HepG2 (cell line): ENCODE results near the gene ENAH. TPM values are rescaled to one million over a fixed set of nuclear protein-coding genes. Genes with fewer than 3 reads are reported as not detected.

Experiments used
- ATF4 ChIP-seq, 2 experiments: fragments of 450-650 bp in 1 of 2; sonication (generic) in 1 of 2; formaldehyde crosslinking; IDR thresholded peaks; 2 replicates each; pipeline versions ENCODE4 v1.5.0 to v1.8.0; 2020 to 2022; ENCODE audit warnings: mild to moderate bottlenecking in 1 of 2, missing genetic modification reagents in 1 of 2
- CREB1 ChIP-seq, 2 experiments: fragments of 450-650 bp in 1 of 2; IDR thresholded peaks; 2 replicates each; pipeline ENCODE4 v1.6.1; 2016 to 2017; ENCODE audit warnings: control low read depth in 1 of 2, mild to moderate bottlenecking in 1 of 2, missing compliant biosample characterization in 1 of 2, missing genetic modification characterization in 1 of 2
- ELK4 ChIP-seq: sonication (generic); formaldehyde crosslinking; IDR thresholded peaks from 2 replicates; pipeline ENCODE4 v1.9.0; 2021; ENCODE audit warnings: missing genetic modification reagents, borderline replicate concordance
- ETS1 ChIP-seq: sonication (generic); formaldehyde crosslinking; IDR thresholded peaks from 2 replicates; pipeline ENCODE4 v1.4.0; 2020; ENCODE audit warnings: missing genetic modification reagents
- HIVEP1 ChIP-seq: sonication (generic); formaldehyde crosslinking; IDR thresholded peaks from 2 replicates; pipeline ENCODE4 v1.4.0; 2020; ENCODE audit warnings: mild to moderate bottlenecking, missing genetic modification reagents
- HOXA3 ChIP-seq: sonication (generic); formaldehyde crosslinking; IDR thresholded peaks from 2 replicates; pipeline ENCODE4 v1.5.0; 2020; ENCODE audit warnings: missing genetic modification reagents
- MED13 ChIP-seq: sonication (generic); formaldehyde crosslinking; IDR thresholded peaks from 2 replicates; pipeline ENCODE4 v1.5.0; 2020; ENCODE audit warnings: missing genetic modification reagents
- PBX3 ChIP-seq: sonication (generic); formaldehyde crosslinking; IDR thresholded peaks from 2 replicates; pipeline ENCODE4 v1.8.1; 2023; ENCODE audit warnings: missing genetic modification reagents, inconsistent platforms, borderline replicate concordance
- POGZ ChIP-seq: sonication (generic); formaldehyde crosslinking; IDR thresholded peaks from 2 replicates; pipeline ENCODE4 v1.4.0; 2020; ENCODE audit warnings: mild to moderate bottlenecking, missing genetic modification reagents
- PRDM15 ChIP-seq: sonication (generic); formaldehyde crosslinking; IDR thresholded peaks from 2 replicates; pipeline ENCODE4 v1.4.0; 2020; ENCODE audit warnings: missing genetic modification reagents
- RFX5 ChIP-seq: IDR thresholded peaks from 2 replicates; pipeline ENCODE4 v1.6.1; 2011; ENCODE audit warnings: low read depth, low read length, improper control_type of control experiment
- SRSF4 ChIP-seq: fragments of 200-400 bp; formaldehyde crosslinking; IDR thresholded peaks from one replicate; pipeline ENCODE4 v1.6.1; 2018; ENCODE audit warnings: mild to moderate bottlenecking, low read depth, low read length, moderate library complexity; ENCODE audit not compliant: poor library complexity, severe bottlenecking
- TCF12 ChIP-seq, 2 experiments: fragments of 450-650 bp in 1 of 2; sonication (generic) in 1 of 2; formaldehyde crosslinking in 1 of 2; IDR thresholded peaks; 2 replicates each; pipeline versions ENCODE4 v1.6.1 to v1.8.0; 2017 to 2022; ENCODE audit warnings: antibody characterized with exemption in 1 of 2, mild to moderate bottlenecking in 1 of 2, missing genetic modification reagents in 1 of 2, moderate library complexity in 1 of 2
- ZBTB7B ChIP-seq: sonication (generic); formaldehyde crosslinking; IDR thresholded peaks from 2 replicates; pipeline ENCODE4 v1.4.0; 2020; ENCODE audit warnings: missing genetic modification reagents
- ZBTB8A ChIP-seq: sonication (generic); formaldehyde crosslinking; IDR thresholded peaks from 2 replicates; pipeline ENCODE4 v1.4.0; 2020; ENCODE audit warnings: mild to moderate bottlenecking, low read depth, missing genetic modification reagents, borderline replicate concordance
- ZFP41 ChIP-seq: sonication (generic); formaldehyde crosslinking; IDR thresholded peaks from 2 replicates; pipeline ENCODE4 v1.4.0; 2020; ENCODE audit warnings: mild to moderate bottlenecking, missing genetic modification reagents, borderline replicate concordance
- ZNF430 ChIP-seq: sonication (generic); formaldehyde crosslinking; IDR thresholded peaks from 2 replicates; pipeline ENCODE4 v1.9.0; 2021; ENCODE audit warnings: mild to moderate bottlenecking, missing genetic modification reagents
- ZSCAN12 ChIP-seq: sonication (generic); formaldehyde crosslinking; IDR thresholded peaks from 2 replicates; pipeline ENCODE4 v1.9.0; 2021; ENCODE audit warnings: mild to moderate bottlenecking, missing genetic modification reagents
- polyA plus RNA-seq, 8 experiments: library from polyadenylated mRNA; depleted of rRNA in 3 of 8; stranded (reverse) in 7 of 8; unstranded in 1 of 8; fragments of >200 nt; fragmentation: Illumina TruSeq in 4 of 8; extraction: Trizol in 4 of 8; gene quantifications; 2 replicates each; pipeline versions ENCODE4 v1.2.1 to v1.2.3, GENCODE V29; 2011 to 2016; ENCODE audit warnings: low read depth in 4 of 8, missing spikeins in 1 of 8, mixed read lengths in 1 of 8; ENCODE audit not compliant: insufficient read depth in 1 of 8
- total RNA-seq, 5 experiments: library from RNA; depleted of rRNA; stranded (reverse); fragments of >200 nt; fragmentation: Illumina TruSeq; extraction: Trizol; gene quantifications; 2 replicates each; pipeline ENCODE4 v1.2.3, GENCODE V29; 2016; ENCODE audit warnings: low read depth in 1 of 5

Gene ENAH
- total and polyA plus RNA-seq, 2 of the 13 experiments (the other 11 are each of a cell fraction or from before 2014, with no cell fraction given): 22.1 to 58.3 TPM

- TF ChIP-seq PBX3 (CRISPR knock-in tag): no peak
- no peak for TF ChIP-seq ZSCAN12 (CRISPR knock-in tag)
- no peak for TF ChIP-seq HOXA3 (CRISPR knock-in tag)
- no peak for TF ChIP-seq RFX5
- TF ChIP-seq POGZ (CRISPR knock-in tag): peak; percentile 75
- TF ChIP-seq ATF4 (CRISPR knock-in tag; IDR thresholded peaks at IDR 0.05): peak in 1 of 2 experiments; percentile 39; a peak in 1 of 4 replicates
- TF ChIP-seq SRSF4: no peak
- TF ChIP-seq CREB1 (IDR thresholded peaks at IDR 0.05): peak; percentile 53; the same call in 1 of the 2 replicates
- peak; percentile 59 for TF ChIP-seq CREB1 (CRISPR knock-in tag; IDR thresholded peaks at IDR 0.05)
- no peak for TF ChIP-seq HIVEP1 (CRISPR knock-in tag)
- TF ChIP-seq ZNF430: no peak
- TF ChIP-seq PRDM15: no peak
- no peak for TF ChIP-seq ETS1 (CRISPR knock-in tag)
- no peak for TF ChIP-seq TCF12 (IDR thresholded peaks at IDR 0.05)
- TF ChIP-seq TCF12 (CRISPR knock-in tag; IDR thresholded peaks at IDR 0.05): no peak
- no peak for TF ChIP-seq MED13 (CRISPR knock-in tag)
- no peak for TF ChIP-seq ELK4 (CRISPR knock-in tag)
- TF ChIP-seq ZBTB7B (CRISPR knock-in tag): 0 out of 2 replicates have a peak, but pooled peaks have one; percentile 46
- no peak for TF ChIP-seq ZFP41 (CRISPR knock-in tag)
- no peak for TF ChIP-seq ZBTB8A (CRISPR knock-in tag)
These were observed 211.4 kb downstream of the ENAH start (continued) for GRCh38 chr1:225441314-225442122.
